Neuronal stem cell (in vitro differentiated cells): ENCODE measurements around the gene NTRK3.

ENCODE experiments used
- DNase-seq: peaks from one replicate; pipeline ENCODE4 v3.0.0-alpha.2; 2013; ENCODE audit warnings: low spot score
- H2AFZ ChIP-seq: one replicate; pipeline ENCODE4 v1.6.1; 2013; ENCODE audit warnings: mild to moderate bottlenecking, low read length, inconsistent platforms
- H2AK5ac ChIP-seq: 2 replicates; pipeline ENCODE4 v1.6.1; 2013; ENCODE audit warnings: low read depth, mild to moderate bottlenecking, inconsistent platforms, low read length, moderate library complexity, mixed read lengths
- H2BK120ac ChIP-seq: 2 replicates; pipeline ENCODE4 v1.6.1; 2013; ENCODE audit warnings: low read depth, mild to moderate bottlenecking, inconsistent platforms, low read length, moderate library complexity, mixed read lengths
- H2BK12ac ChIP-seq: one replicate; pipeline ENCODE4 v1.6.1; 2013; ENCODE audit warnings: low read length, inconsistent platforms
- H2BK15ac ChIP-seq: 2 replicates; pipeline ENCODE4 v1.6.1; 2013; ENCODE audit warnings: mild to moderate bottlenecking, low read length, inconsistent platforms, mixed read lengths
- H2BK5ac ChIP-seq: one replicate; pipeline ENCODE4 v1.6.1; 2013; ENCODE audit warnings: inconsistent platforms, mild to moderate bottlenecking, low read length, moderate library complexity
- H3K14ac ChIP-seq: one replicate; pipeline ENCODE4 v1.6.1; 2013; ENCODE audit warnings: low read length, inconsistent platforms
- H3K18ac ChIP-seq: 2 replicates; pipeline ENCODE4 v1.6.1; 2013; ENCODE audit warnings: low read length, inconsistent platforms
- H3K23ac ChIP-seq: 2 replicates; pipeline ENCODE4 v1.6.1; 2013; ENCODE audit warnings: low read depth, mild to moderate bottlenecking, mixed read lengths, low read length, inconsistent platforms; ENCODE audit not compliant: poor library complexity
- H3K27ac ChIP-seq: replicated peaks from 3 replicates; pipeline ENCODE4 v1.5.1; 2013; ENCODE audit warnings: low read length, inconsistent platforms
- H3K27me3 ChIP-seq, 3 experiments: 2 replicates each; pipeline ENCODE4 v1.6.1; 2013; ENCODE audit warnings: low read length in 3 of 3, mild to moderate bottlenecking in 2 of 3, inconsistent platforms in 1 of 3, low read depth in 1 of 3, mixed read lengths in 1 of 3, moderate library complexity in 1 of 3; ENCODE audit not compliant: control insufficient read depth in 3 of 3, insufficient read depth in 3 of 3
- H3K36me3 ChIP-seq, 2 donors: replicated peaks in 1 of 2; 2 replicates each; pipeline ENCODE4 v1.6.1; 2013; ENCODE audit warnings: low read length in 2 of 2; ENCODE audit not compliant: control insufficient read depth in 2 of 2, insufficient read depth in 2 of 2
- H3K4ac ChIP-seq: 2 replicates; pipeline ENCODE4 v1.6.1; 2013; ENCODE audit warnings: inconsistent platforms, mild to moderate bottlenecking, low read length, moderate library complexity
- H3K4me1 ChIP-seq, 2 donors: 1 replicate in 1 of 2; 2 replicates in 1 of 2; pipeline ENCODE4 v1.6.1; 2013; ENCODE audit warnings: low read length in 2 of 2, low read depth in 1 of 2; ENCODE audit not compliant: control insufficient read depth in 2 of 2, insufficient read depth in 1 of 2
- H3K4me2 ChIP-seq: one replicate; pipeline ENCODE4 v1.6.1; 2013; ENCODE audit warnings: mild to moderate bottlenecking, low read length, inconsistent platforms; ENCODE audit not compliant: insufficient read depth, poor library complexity, severe bottlenecking
- H3K4me3 ChIP-seq, 2 donors: 2 replicates each; pipeline ENCODE4 v1.5.1; 2013; ENCODE audit warnings: low read length in 2 of 2, mild to moderate bottlenecking in 2 of 2, inconsistent platforms in 1 of 2, moderate library complexity in 1 of 2
- H3K79me1 ChIP-seq: one replicate; pipeline ENCODE4 v1.6.1; 2013; ENCODE audit warnings: low read depth, mild to moderate bottlenecking, inconsistent platforms, low read length, moderate library complexity
- H3K9ac ChIP-seq: one replicate; pipeline ENCODE4 v1.6.1; 2013; ENCODE audit warnings: mild to moderate bottlenecking, low read depth, low read length, inconsistent platforms; ENCODE audit not compliant: poor library complexity
- H3K9me3 ChIP-seq, 2 donors: replicated peaks in 1 of 2; 2 replicates each; pipeline versions ENCODE3 to v1.6.1; 2013; ENCODE audit warnings: low read length in 2 of 2, mild to moderate bottlenecking in 2 of 2, inconsistent platforms in 1 of 2, low read depth in 1 of 2, mixed read lengths in 1 of 2, moderate library complexity in 1 of 2; ENCODE audit not compliant: control insufficient read depth in 2 of 2, insufficient read depth in 1 of 2
- H4K8ac ChIP-seq: one replicate; pipeline ENCODE4 v1.6.1; 2013; ENCODE audit warnings: low read depth, mild to moderate bottlenecking, inconsistent platforms, low read length, moderate library complexity
- H4K91ac ChIP-seq: one replicate; pipeline ENCODE4 v1.6.1; 2013; ENCODE audit warnings: low read length, low read depth, mild to moderate bottlenecking, inconsistent platforms; ENCODE audit not compliant: poor library complexity
- whole genome bisulfite sequencing, 2 donors: extraction: QIAGEN DNeasy Blood & Tissue Kit; methylation state at CpG; one replicate each; pipeline ENCODE4 v1.1.7; 2013; ENCODE audit warnings: missing lambda C conversion rate in 2 of 2, mixed read lengths in 1 of 2; ENCODE audit not compliant: insufficient read length in 2 of 2, insufficient replicate concordance in 1 of 2; ENCODE audit errors: extremely low coverage in 2 of 2; 5-methylcytosine and 5-hydroxymethylcytosine counted together

The NTRK3 gene

GRCh38 chr15:88003541-88004327 is 252.8 kb downstream of the NTRK3 start:
- Histone ChIP-seq H3K36me3 (no peaks in the 10 kb centered on the region), H3K4me2 (no peak overlapping the region), H3K9me3 (no peaks in the 10 kb centered on the region), H3K23ac (no peak overlapping the region), H3K14ac (no peak overlapping the region), H2BK12ac (no peak overlapping the region), H3K18ac (no peak overlapping the region), H3K4me1 (no peaks in the 10 kb centered on the region), H3K4ac (no peak overlapping the region), H3K27me3 (no peaks in the 10 kb centered on the region), H4K8ac (no peak overlapping the region), H3K4me3 (no peak overlapping the region), H2BK5ac (no peak overlapping the region), H3K9ac (no peak overlapping the region), H3K27ac (no peak overlapping the region), H2AFZ (no peak overlapping the region), H3K79me1 (no peaks in the 10 kb centered on the region), H2AK5ac (no peak overlapping the region), H2BK120ac (no peak overlapping the region), H4K91ac (no peak overlapping the region), H2BK15ac (no peak overlapping the region)
- no peak for DNase-seq
- no CpG with 5 or more reads among the region's 2 CpGs for WGBS, 2 donors

DNA sequence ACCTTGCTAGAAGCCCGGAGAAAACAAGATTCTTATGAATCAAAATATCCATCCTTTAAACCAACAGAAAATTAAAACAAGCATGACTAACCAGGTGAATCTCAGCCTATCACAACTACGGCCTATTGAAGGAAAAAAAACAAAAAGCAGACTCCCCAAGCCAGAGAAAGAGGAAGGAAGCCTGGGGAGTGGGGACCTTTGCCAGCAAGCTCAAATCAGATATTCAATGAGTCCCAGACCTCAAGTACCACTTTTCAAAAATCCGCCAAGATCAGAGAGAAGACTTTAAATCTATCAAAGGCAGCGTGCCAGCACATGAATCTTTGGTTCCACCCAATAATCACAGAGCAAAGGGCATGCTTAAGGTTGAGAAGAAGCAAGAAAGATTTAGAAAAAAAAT is 253.8 kb downstream of the NTRK3 start:
- H3K4me2 ChIP-seq, result no peak overlapping the region
- H3K4me3 ChIP-seq, result no peak overlapping the region
- H4K8ac ChIP-seq, result no peak overlapping the region
- H2AFZ ChIP-seq, result no peak overlapping the region
- H3K18ac ChIP-seq, result no peak overlapping the region
- no peak overlapping the region for H2BK5ac ChIP-seq
- no peak overlapping the region for H3K9ac ChIP-seq
- no peak overlapping the region for H3K27ac ChIP-seq
- H3K14ac ChIP-seq, result no peak overlapping the region
- DNase-seq, result no peak
- no peaks in the 10 kb centered on the region for H3K4me1 ChIP-seq
- no peaks in the 10 kb centered on the region for H3K79me1 ChIP-seq
- H3K23ac ChIP-seq, result no peak overlapping the region
- H3K27me3 ChIP-seq, result no peaks in the 10 kb centered on the region
- no peak overlapping the region for H2BK120ac ChIP-seq
- H2BK15ac ChIP-seq, result no peak overlapping the region
- no peak overlapping the region for H2AK5ac ChIP-seq
- no peak overlapping the region for H3K4ac ChIP-seq
- no CpG with 5 or more reads among the region's 4 CpGs for WGBS, 2 donors
- no peak overlapping the region for H2BK12ac ChIP-seq
- no peak overlapping the region for H4K91ac ChIP-seq
- no peaks in the 10 kb centered on the region for H3K9me3 ChIP-seq
- H3K36me3 ChIP-seq, result no peaks in the 10 kb centered on the region

DNA sequence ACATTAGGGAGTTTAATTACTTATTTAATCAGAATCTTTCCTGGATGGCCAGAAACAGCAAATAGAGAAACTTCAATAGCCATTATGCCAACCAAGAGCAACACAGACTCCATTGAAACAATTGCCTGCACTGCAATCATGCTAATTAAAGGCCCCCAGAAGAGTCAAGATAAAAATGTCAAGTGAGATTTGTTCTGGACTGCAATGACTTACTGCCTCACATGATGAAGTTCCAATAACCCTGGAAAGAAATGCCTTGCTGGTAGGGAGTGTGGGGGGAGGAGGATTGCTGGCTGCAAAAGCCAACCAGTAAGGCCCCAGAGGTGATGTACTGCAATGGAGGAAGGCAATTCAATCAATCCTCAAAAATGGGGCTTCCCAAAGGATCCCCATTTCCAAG is 257.9 kb downstream of the NTRK3 start:
- no peak overlapping the region for H2BK5ac ChIP-seq
- no peak overlapping the region for H4K8ac ChIP-seq
- no peak overlapping the region for H3K18ac ChIP-seq
- no peak overlapping the region for H3K27ac ChIP-seq
- H3K4me1 ChIP-seq, result no peaks in the 10 kb centered on the region
- H3K23ac ChIP-seq, result no peak overlapping the region
- H4K91ac ChIP-seq, result no peak overlapping the region
- no peak overlapping the region for H2BK120ac ChIP-seq
- no peaks in the 10 kb centered on the region for H3K36me3 ChIP-seq
- no peak for DNase-seq
- H2AFZ ChIP-seq, result no peak overlapping the region
- H2BK15ac ChIP-seq, result no peak overlapping the region
- no peak overlapping the region for H3K4me3 ChIP-seq
- H3K9ac ChIP-seq, result no peak overlapping the region
- H2AK5ac ChIP-seq, result no peak overlapping the region
- no peak overlapping the region for H3K4ac ChIP-seq
- H2BK12ac ChIP-seq, result no peak overlapping the region
- H3K79me1 ChIP-seq, result no peaks in the 10 kb centered on the region
- H3K27me3 ChIP-seq, result no peaks in the 10 kb centered on the region
- no peaks in the 10 kb centered on the region for H3K9me3 ChIP-seq
- H3K4me2 ChIP-seq, result no peak overlapping the region
- no peak overlapping the region for H3K14ac ChIP-seq

- no CpG with 5 or more reads among the region's 2 CpGs for whole genome bisulfite sequencing, 2 donors
- Histone ChIP-seq H2AK5ac (no peak overlapping the region), H3K23ac (no peak overlapping the region), H3K4me1 (no peaks in the 10 kb centered on the region), H3K4ac (no peak overlapping the region), H2BK5ac (no peak overlapping the region), H2BK15ac (no peak overlapping the region), H2AFZ (no peak overlapping the region), H3K4me3 (no peak overlapping the region), H2BK12ac (no peak overlapping the region), H2BK120ac (no peak overlapping the region), H3K27ac (no peak overlapping the region), H4K8ac (no peak overlapping the region), H3K27me3 (no peaks in the 10 kb centered on the region), H3K79me1 (no peaks in the 10 kb centered on the region), H3K9ac (no peak overlapping the region), H3K9me3 (no peaks in the 10 kb centered on the region), H3K18ac (no peak overlapping the region), H3K14ac (no peak overlapping the region), H3K36me3 (no peaks in the 10 kb centered on the region), H3K4me2 (no peak overlapping the region), H4K91ac (no peak overlapping the region)
- DNase-seq, result no peak
Observed at GRCh38 chr15:87986776-87987175, 269.8 kb downstream of the NTRK3 start.
